Endothelial cell of umbilical vein (primary cell): ENCODE measurements around the gene TFIP11. TPM values are rescaled to one million over a fixed set of nuclear protein-coding genes. Genes with fewer than 3 reads are reported as not detected.

Experiments
- BruUV-seq: library from RNA; stranded (reverse); fragments of 400-500 nt; replicated peaks from 2 replicates; lab custom pipeline; 2021; lab: Mats Ljungman, UMichigan
- CTCF ChIA-PET: fragments of 300-600, 350-600 bp; sonication (Branson Sonifier 250); formaldehyde crosslinking; loops from one replicate; lab custom pipeline; 2021; ENCODE audit warnings: antibody characterized with exemption, inconsistent platforms; lab: Charles Lee
- POLR2A ChIA-PET: fragments of 300-600, 350-600 bp; sonication (Branson Sonifier 250); formaldehyde crosslinking; loops from one replicate; lab custom pipeline; 2021; ENCODE audit warnings: antibody characterized with exemption, inconsistent platforms; lab: Charles Lee
- DNase-seq: peaks from one replicate; pipeline ENCODE4 v3.0.0-alpha.2; 2011; ENCODE audit warnings: low read depth, low spot score
- FAIRE-seq: peaks from 2 replicates; lab custom pipeline; 2011; peaks lifted over from hg19 to GRCh38; lab: Jason Lieb, UNC
- H2AFZ ChIP-seq: 2 replicates; pipeline ENCODE4 v1.6.0; 2012; ENCODE audit warnings: low read depth, low read length, control low read depth, inconsistent platforms
- H3K27ac ChIP-seq: 2 replicates; pipeline ENCODE4 v1.5.1; 2011; ENCODE audit warnings: low read depth, mild to moderate bottlenecking, control low read depth, low read length, moderate library complexity; ENCODE audit not compliant: insufficient read depth
- H3K27me3 ChIP-seq, 2 experiments: 2 replicates each; pipeline versions ENCODE4 v1.6.0 to v1.6.1; 2011; ENCODE audit warnings: low read length in 2 of 2, mixed read lengths in 1 of 2; ENCODE audit not compliant: control insufficient read depth in 2 of 2, insufficient read depth in 2 of 2
- H3K36me3 ChIP-seq, 2 experiments: 2 replicates in 1 of 2; 3 replicates in 1 of 2; pipeline ENCODE4 v1.5.1; 2011; ENCODE audit warnings: low read length in 2 of 2, mild to moderate bottlenecking in 1 of 2, moderate library complexity in 1 of 2; ENCODE audit not compliant: control insufficient read depth in 2 of 2, insufficient read depth in 2 of 2; ENCODE audit errors: extremely low read depth in 1 of 2
- H3K4me1 ChIP-seq: 3 replicates; pipeline ENCODE4 v1.5.1; 2011; ENCODE audit warnings: mild to moderate bottlenecking, low read length; ENCODE audit not compliant: control insufficient read depth, insufficient read depth; ENCODE audit errors: extremely low read depth
- H3K4me2 ChIP-seq: 2 replicates; pipeline ENCODE4 v1.6.1; 2011; ENCODE audit warnings: low read length, control low read depth, mixed read lengths; ENCODE audit not compliant: insufficient read depth
- H3K4me3 ChIP-seq, 3 experiments: fragments of 200-600 bp in 1 of 3; sonication (generic), shearing (Covaris generic) in 1 of 3; replicated peaks in 1 of 3; 2 replicates each; pipeline ENCODE4 v1.5.1; 2011 to 2016; ENCODE audit warnings: control low read depth in 3 of 3, low read length in 3 of 3, mild to moderate bottlenecking in 2 of 3, inconsistent platforms in 1 of 3, low read depth in 1 of 3, moderate library complexity in 1 of 3; ENCODE audit not compliant: insufficient read depth in 1 of 3
- H3K79me2 ChIP-seq: 2 replicates; pipeline ENCODE4 v1.6.0; 2012; ENCODE audit warnings: low read length, inconsistent platforms; ENCODE audit not compliant: control insufficient read depth, insufficient read depth
- H3K9ac ChIP-seq: replicated peaks from 2 replicates; pipeline ENCODE3; 2011; ENCODE audit warnings: low read length, control low read depth; ENCODE audit not compliant: insufficient read depth; ENCODE audit errors: extremely low read depth
- H3K9me1 ChIP-seq: replicated peaks from 3 replicates; pipeline ENCODE4 v1.6.0; 2011; ENCODE audit warnings: mild to moderate bottlenecking, low read length; ENCODE audit not compliant: control insufficient read depth, insufficient read depth; ENCODE audit errors: extremely low read depth
- H3K9me3 ChIP-seq: replicated peaks from 2 replicates; pipeline ENCODE4 v1.5.1; 2012; ENCODE audit warnings: low read length, inconsistent platforms; ENCODE audit not compliant: control insufficient read depth, insufficient read depth
- H4K20me1 ChIP-seq: replicated peaks from 2 replicates; pipeline ENCODE3; 2011; ENCODE audit warnings: mild to moderate bottlenecking, low read length; ENCODE audit not compliant: control insufficient read depth, insufficient read depth; ENCODE audit errors: extremely low read depth
- CTCF ChIP-seq, 2 donors: IDR thresholded peaks; 1 replicate in 1 of 2; 2 replicates in 1 of 2; pipeline ENCODE4 v1.5.1; 2011; ENCODE audit warnings: low read length in 2 of 2, mild to moderate bottlenecking in 2 of 2, moderate library complexity in 2 of 2, control low read depth in 1 of 2, inconsistent platforms in 1 of 2, low read depth in 1 of 2; ENCODE audit not compliant: insufficient read depth in 1 of 2; ENCODE audit errors: extremely low read depth in 1 of 2
- EZH2 ChIP-seq: IDR thresholded peaks from 2 replicates; pipeline ENCODE4 v1.6.1; 2012; ENCODE audit warnings: borderline replicate concordance, low read depth, mild to moderate bottlenecking, moderate library complexity, low read length, inconsistent platforms; ENCODE audit not compliant: severe bottlenecking
- FOS ChIP-seq: IDR thresholded peaks from 2 replicates; pipeline ENCODE4 v1.6.1; 2011; ENCODE audit warnings: mild to moderate bottlenecking, low read length, moderate library complexity, borderline replicate concordance; ENCODE audit not compliant: insufficient read depth
- GATA2 ChIP-seq: IDR thresholded peaks from 2 replicates; pipeline ENCODE4 v1.7.0; 2011; ENCODE audit warnings: low read depth, mild to moderate bottlenecking, moderate library complexity, mixed read lengths, low read length; ENCODE audit not compliant: insufficient read length, insufficient read depth
- JUN ChIP-seq: IDR thresholded peaks from 2 replicates; pipeline ENCODE4 v1.6.1; 2011; ENCODE audit warnings: borderline replicate concordance, low read depth; ENCODE audit not compliant: insufficient read length, insufficient read depth
- MYC ChIP-seq: IDR thresholded peaks from one replicate; pipeline ENCODE4 v1.6.1; 2011; ENCODE audit warnings: mild to moderate bottlenecking, low read depth, low read length
- POLR2A ChIP-seq: IDR thresholded peaks from 2 replicates; pipeline ENCODE4 v1.6.1; 2012; ENCODE audit warnings: low read depth, mild to moderate bottlenecking, control low read depth, low read length
- POLR2AphosphoS5 ChIP-seq: IDR thresholded peaks from 2 replicates; pipeline ENCODE4 v1.6.1; 2012; ENCODE audit warnings: low read depth, mild to moderate bottlenecking, control low read depth, low read length, moderate library complexity; ENCODE audit not compliant: insufficient read depth
- dilution Hi-C: fragments of 300-500 bp; cut with MboI; formaldehyde crosslinking; loops from one replicate; pipeline ENCODE4 v1.15.0; 2019; ENCODE audit warnings: low sequenced_read_pairs; ENCODE audit not compliant: extremely low pct_ligation_motif_present
- intact Hi-C: fragments of 100-400 bp; cut with micrococcal nuclease; formaldehyde crosslinking; loops from one replicate; pipeline ENCODE4 v1.10.0; 2022
- polyA plus RNA-seq, 4 experiments: library from polyadenylated mRNA; depleted of rRNA in 3 of 4; stranded (reverse) in 3 of 4; unstranded in 1 of 4; fragments of >200 nt; gene quantifications; 2 replicates each; pipeline versions ENCODE4 v1.2.1 to v1.2.3, GENCODE V29; 2011 to 2012; ENCODE audit warnings: missing spikeins in 1 of 4
- total RNA-seq: library from RNA; stranded (reverse); gene quantifications from 2 replicates; pipeline ENCODE4 v1.2.3, GENCODE V29; 2021

TFIP11 gene
- total and polyA plus RNA-seq, 2 donors (not counting 3 experiments of a cell fraction or from before 2014, with no cell fraction given): 35.7 to 54.9 TPM

GRCh38 chr22:26513838-26514237, 1.6 kb upstream of the TFIP11 start:
- FAIRE-seq (no peak), DNase-seq (no peak)
- POLR2A ChIA-PET: no interaction called here
- H2AFZ ChIP-seq: no peak overlapping the region
- H3K36me3 ChIP-seq: peaks cover 6 to 10% of the 10 kb centered on the region in 2 experiments
- H3K9me3 ChIP-seq: no peaks in the 10 kb centered on the region
- peaks cover 15% of the 10 kb centered on the region for H3K79me2 ChIP-seq
- H3K9ac ChIP-seq: no peak overlapping the region
- dilution Hi-C loops (no loop called here), intact Hi-C loops (loop anchor here (2.0 kb wide), 1 partner anchor 73 kb away; no protein-coding TSS in a partner anchor)
- no peaks in the 10 kb centered on the region for H3K27me3 ChIP-seq
- H3K4me2 ChIP-seq: no peak overlapping the region
- peaks cover 16% of the 10 kb centered on the region for H3K4me1 ChIP-seq
- H3K27ac ChIP-seq: no peak overlapping the region
- CTCF ChIA-PET: interaction anchor here (0.6 to 1.0 kb wide), 2 partner anchors 14 to 152 kb away, joined by 3 read pairs; no protein-coding TSS in a partner anchor
- no peaks in the 10 kb centered on the region for H4K20me1 ChIP-seq
- no TSS peak for BruUV-seq
- H3K9me1 ChIP-seq: no peaks in the 10 kb centered on the region
- TF ChIP-seq MYC (no peak), CTCF (IDR thresholded peaks at IDR 0.05; ENCODE audit: extremely low read depth in 1 of 2, insufficient read depth in 1 of 2, low read depth in 1 of 2, low read length in 2 of 2) (no peak), EZH2 (no peak), GATA2 (no peak), FOS (no peak), POLR2AphosphoS5 (no peak), JUN (no peak), POLR2A (no peak)
- H3K4me3 ChIP-seq: no peak overlapping the region
